Activated CD4-positive, alpha-beta T cell treated with anti-CD3 and anti-CD28 coated beads, Interleukin-2, amount 10 ng/mL, durations not matched to agents 24 days and 14 days (primary cell): ENCODE results near the gene TXNDC11. TPM values are rescaled to one million over a fixed set of nuclear protein-coding genes. Genes with fewer than 3 reads are reported as not detected.

Experiments used
- DNase-seq: peaks from one replicate; pipeline ENCODE4 v3.0.0; 2022
- H3K27ac Mint-ChIP-seq: one replicate; pipeline ENCODE4 v1.8.0; 2022; ENCODE audit warnings: mild to moderate bottlenecking, mixed read lengths
- H3K27me3 Mint-ChIP-seq: one replicate; pipeline ENCODE4 v1.8.0; 2022; ENCODE audit warnings: mixed read lengths
- H3K36me3 Mint-ChIP-seq: one replicate; pipeline ENCODE4 v1.8.0; 2022; ENCODE audit warnings: low read depth, mild to moderate bottlenecking, mixed read lengths
- H3K4me1 Mint-ChIP-seq: one replicate; pipeline ENCODE4 v1.8.0; 2021; ENCODE audit warnings: mixed read lengths
- H3K4me3 Mint-ChIP-seq: one replicate; pipeline ENCODE4 v1.8.0; 2022; ENCODE audit warnings: mild to moderate bottlenecking, moderate library complexity, mixed read lengths
- H3K9me3 Mint-ChIP-seq: one replicate; pipeline ENCODE4 v1.8.0; 2021; ENCODE audit warnings: mixed read lengths
- intact Hi-C: fragments of 100-400 bp; cut with micrococcal nuclease; formaldehyde crosslinking; loops from one replicate; pipeline ENCODE4 v1.15.1; 2023
- total RNA-seq: library from RNA; stranded (reverse); gene quantifications from 2 replicates; pipeline ENCODE4 v1.2.3, GENCODE V29; 2022

TXNDC11 gene
- total RNA-seq, 1 donor from 2014 or later, result 41.7 TPM

DNA sequence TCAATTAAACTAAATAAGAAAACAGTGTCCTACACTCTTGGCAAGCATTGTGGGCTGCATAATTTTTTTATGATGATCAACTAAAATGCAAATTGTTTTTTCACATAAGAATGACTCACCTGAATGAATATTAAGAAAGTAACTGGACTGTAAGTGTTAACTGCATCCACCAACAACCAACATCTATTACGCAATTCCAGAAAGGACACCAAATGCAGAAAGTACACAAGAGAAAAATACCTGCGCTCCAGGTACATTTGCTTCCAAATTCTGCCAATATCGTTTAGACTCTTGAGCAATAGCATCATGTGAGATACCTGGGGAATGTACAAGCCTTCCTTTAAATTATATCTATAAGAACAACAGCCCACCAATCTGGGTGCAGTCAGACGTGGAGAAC, 19.8 kb upstream of the TXNDC11 start:
- Mint-ChIP-seq H3K27ac (no peak overlapping the region), H3K36me3 (peaks cover 67% of the 10 kb centered on the region)
- no peak for DNase-seq

DNA sequence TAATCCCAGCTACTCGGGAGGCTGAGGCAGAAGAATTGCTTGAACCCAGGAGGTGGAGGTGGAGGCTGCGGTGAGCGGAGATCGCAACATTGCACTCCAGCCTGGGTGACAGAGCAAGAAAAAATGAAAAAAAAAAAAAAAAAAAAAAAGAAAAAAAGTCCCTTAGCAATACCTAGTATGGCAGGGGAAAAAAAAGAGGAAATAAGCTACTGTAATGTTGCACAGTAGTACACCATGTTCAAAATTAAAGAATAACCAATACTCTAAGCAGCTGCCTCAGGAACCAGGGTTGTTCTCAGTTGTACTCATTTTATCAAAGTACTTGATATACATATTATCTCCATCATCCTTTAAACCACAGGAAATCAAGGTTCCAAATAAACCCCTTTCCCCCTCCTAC, 17.3 kb upstream of the TXNDC11 start:
- H3K4me1 Mint-ChIP-seq, result no peaks in the 10 kb centered on the region
- peaks cover 69% of the 10 kb centered on the region for H3K36me3 Mint-ChIP-seq
- no peaks in the 10 kb centered on the region for H3K27me3 Mint-ChIP-seq
- H3K4me3 Mint-ChIP-seq, result no peak overlapping the region
- H3K27ac Mint-ChIP-seq, result no peak overlapping the region
- intact Hi-C loops, result no loop called here
- DNase-seq, result no peak
- no peaks in the 10 kb centered on the region for H3K9me3 Mint-ChIP-seq

More for the DNA sequence above, 19.8 kb upstream of the TXNDC11 start:
- intact Hi-C loops, result no loop called here
- no peaks in the 10 kb centered on the region for H3K4me1 Mint-ChIP-seq
- H3K27me3 Mint-ChIP-seq, result no peaks in the 10 kb centered on the region
- H3K9me3 Mint-ChIP-seq, result no peaks in the 10 kb centered on the region
- H3K4me3 Mint-ChIP-seq, result no peak overlapping the region

DNA sequence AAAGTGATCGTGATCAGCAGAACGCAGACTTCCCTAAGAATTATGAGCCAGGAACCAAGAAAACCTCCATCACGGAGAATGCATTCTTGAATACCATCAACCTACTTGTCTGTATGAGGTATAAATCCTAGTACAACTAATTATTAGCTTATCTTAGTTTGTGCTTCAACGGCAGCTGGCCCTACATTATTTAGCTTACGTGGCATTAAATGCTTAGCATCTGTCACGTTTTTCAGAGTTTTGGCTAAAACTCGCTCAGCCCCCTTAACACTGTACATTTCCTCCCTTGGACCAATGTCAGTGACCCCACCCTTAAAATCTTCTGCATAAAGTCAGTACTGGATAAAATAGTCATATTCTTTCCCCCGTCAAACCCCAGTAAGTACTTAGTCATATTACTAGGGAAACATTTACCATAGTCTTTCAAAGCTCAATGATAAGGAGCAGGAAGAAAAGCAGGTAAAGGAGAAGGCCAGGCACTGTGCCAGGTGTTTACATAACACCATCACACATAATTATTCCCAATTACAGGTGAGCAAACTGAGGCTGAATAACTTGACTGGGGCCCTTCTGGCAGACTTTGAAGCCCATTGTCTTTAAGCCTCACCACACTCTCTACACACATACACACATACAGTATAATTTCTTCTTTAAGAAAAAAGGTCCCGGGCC, 16.6 kb upstream of the TXNDC11 start:
- Mint-ChIP-seq H3K4me3 (no peak overlapping the region), H3K9me3 (no peaks in the 10 kb centered on the region), H3K27me3 (no peaks in the 10 kb centered on the region), H3K36me3 (peaks cover 66% of the 10 kb centered on the region), H3K27ac (no peak overlapping the region), H3K4me1 (no peaks in the 10 kb centered on the region)
- intact Hi-C loops, result no loop called here
- no peak for DNase-seq

DNA sequence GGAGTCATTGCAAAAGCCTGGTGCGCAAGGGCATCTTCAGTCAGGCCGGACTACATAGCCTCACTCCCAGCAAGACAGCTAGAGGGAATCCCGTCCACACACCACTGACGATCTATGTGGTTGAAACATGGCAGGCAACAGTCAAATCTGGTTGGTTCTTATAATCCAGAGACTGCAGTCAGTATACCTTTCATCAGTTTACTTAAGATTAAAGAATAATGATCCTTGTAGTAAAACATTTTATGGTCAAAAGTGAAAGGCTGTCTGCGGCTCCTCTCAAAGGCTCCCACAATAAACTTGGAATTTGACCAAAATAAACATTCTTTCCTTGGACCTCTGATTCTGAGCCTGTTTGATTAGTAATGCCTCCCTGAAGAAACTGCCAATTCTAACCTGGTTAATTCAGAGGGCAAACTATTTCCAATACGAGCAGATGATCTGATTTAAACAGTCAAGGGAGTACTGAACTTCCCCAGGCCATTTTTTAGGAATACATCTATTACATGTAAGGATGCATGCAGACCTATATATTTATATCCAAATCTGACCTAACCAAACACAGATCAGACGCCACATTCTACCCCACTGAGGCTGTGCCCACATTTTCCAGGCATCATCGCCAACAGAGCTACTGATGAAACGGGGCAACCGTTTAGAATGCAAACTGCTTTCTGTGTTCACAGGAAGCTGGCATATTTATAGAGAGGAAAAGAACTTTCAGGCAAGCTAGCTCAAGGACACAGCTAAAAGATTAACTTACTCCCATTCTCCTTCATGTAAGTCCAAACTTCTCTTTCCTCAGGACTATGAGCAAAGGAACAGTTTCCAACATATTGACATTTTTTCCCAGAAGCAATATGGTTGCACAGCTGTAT, 15.3 kb upstream of the TXNDC11 start:
- Mint-ChIP-seq H3K4me3 (no peak overlapping the region), H3K27me3 (no peaks in the 10 kb centered on the region), H3K27ac (no peak overlapping the region), H3K36me3 (peaks cover 69% of the 10 kb centered on the region), H3K4me1 (no peaks in the 10 kb centered on the region), H3K9me3 (no peaks in the 10 kb centered on the region)
- no peak for DNase-seq
- intact Hi-C loops, result no loop called here

DNA sequence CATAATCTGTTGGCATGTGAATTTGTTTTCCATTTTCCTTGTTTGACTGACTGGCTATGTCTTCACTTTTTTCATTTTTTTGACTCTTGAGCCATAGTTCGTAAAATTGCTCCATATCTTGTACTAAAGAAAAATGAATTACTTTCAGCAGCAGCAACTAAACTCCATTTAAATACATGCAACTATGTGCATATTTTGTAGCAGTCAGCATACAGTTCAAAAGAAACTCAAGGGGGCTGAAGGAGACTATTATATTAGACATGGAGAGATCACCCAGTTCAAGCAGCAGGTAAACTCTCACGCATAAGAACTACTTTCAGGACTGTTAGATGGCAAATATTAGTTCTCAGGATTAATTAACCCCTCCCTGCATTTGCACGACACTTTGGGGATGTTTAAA, 13.6 kb upstream of the TXNDC11 start:
- Mint-ChIP-seq H3K9me3 (no peaks in the 10 kb centered on the region), H3K4me1 (no peaks in the 10 kb centered on the region), H3K27me3 (no peaks in the 10 kb centered on the region), H3K4me3 (no peak overlapping the region), H3K36me3 (peaks cover 66% of the 10 kb centered on the region), H3K27ac (no peak overlapping the region)
- no peak for DNase-seq
- intact Hi-C loops, result no loop called here

DNA sequence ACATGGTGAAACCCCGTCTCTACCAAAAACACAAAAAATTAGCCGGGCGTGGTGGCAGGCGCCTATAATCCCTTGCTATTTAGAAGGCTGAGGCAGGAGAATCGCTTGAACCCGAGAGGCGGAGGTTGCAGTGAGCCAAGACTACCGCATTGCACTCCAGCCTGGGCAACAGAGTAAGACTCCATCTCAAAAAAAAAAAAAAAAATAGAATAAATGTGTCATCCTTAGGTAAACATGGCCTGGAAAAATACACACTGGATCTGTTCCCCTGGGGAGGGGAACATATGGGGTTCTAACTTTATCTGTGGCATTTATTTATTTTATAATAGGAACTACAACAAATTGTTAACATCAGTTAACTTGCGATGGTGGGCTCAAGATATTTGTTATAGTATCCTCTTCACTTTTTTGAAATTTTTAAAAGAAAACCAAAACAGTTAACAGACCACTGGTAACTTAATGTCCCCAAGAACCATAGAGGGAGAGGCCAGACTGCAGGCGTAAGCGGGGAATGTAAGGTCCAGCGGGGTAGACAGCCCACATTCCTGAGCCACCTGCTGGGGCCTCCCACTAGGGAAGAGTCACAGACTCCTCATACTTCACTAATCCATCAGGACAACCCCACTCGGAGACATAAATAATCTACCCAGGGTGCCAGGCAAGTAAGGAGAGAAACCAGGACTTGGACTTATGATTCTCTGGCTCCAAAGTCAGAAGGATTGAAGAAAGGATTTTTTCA, 12.5 kb upstream of the TXNDC11 start:
- no peaks in the 10 kb centered on the region for H3K9me3 Mint-ChIP-seq
- intact Hi-C loops, result no loop called here
- H3K27me3 Mint-ChIP-seq, result no peaks in the 10 kb centered on the region
- no peaks in the 10 kb centered on the region for H3K4me1 Mint-ChIP-seq
- no peak overlapping the region for H3K4me3 Mint-ChIP-seq
- no peak overlapping the region for H3K27ac Mint-ChIP-seq
- H3K36me3 Mint-ChIP-seq, result peaks cover 63% of the 10 kb centered on the region
- no peak for DNase-seq

DNA sequence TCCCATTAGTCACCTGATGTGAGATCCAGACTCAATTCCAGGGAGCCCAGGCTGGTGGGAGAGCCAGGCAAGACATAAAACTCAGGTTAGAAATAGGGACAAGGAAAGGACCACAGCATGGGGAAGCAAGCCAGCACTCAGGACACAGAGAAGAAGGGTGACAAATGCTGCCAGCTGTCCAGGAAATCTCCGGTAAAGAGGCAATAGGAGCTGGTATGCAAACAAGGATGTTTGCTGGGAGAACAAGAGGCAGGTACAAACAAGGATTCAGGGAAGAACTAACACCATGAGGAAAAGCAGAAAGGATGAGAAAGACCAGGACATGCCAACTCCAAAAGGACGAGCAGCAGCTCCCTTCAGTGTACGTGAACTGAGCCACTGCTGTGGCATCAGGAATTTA, 10.2 kb upstream of the TXNDC11 start:
- H3K9me3 Mint-ChIP-seq, result no peaks in the 10 kb centered on the region
- intact Hi-C loops, result no loop called here
- H3K36me3 Mint-ChIP-seq, result peaks cover 60% of the 10 kb centered on the region
- no peak overlapping the region for H3K4me3 Mint-ChIP-seq
- no peak overlapping the region for H3K27ac Mint-ChIP-seq
- H3K27me3 Mint-ChIP-seq, result no peaks in the 10 kb centered on the region
- DNase-seq, result no peak
- H3K4me1 Mint-ChIP-seq, result peaks cover 3% of the 10 kb centered on the region

DNA sequence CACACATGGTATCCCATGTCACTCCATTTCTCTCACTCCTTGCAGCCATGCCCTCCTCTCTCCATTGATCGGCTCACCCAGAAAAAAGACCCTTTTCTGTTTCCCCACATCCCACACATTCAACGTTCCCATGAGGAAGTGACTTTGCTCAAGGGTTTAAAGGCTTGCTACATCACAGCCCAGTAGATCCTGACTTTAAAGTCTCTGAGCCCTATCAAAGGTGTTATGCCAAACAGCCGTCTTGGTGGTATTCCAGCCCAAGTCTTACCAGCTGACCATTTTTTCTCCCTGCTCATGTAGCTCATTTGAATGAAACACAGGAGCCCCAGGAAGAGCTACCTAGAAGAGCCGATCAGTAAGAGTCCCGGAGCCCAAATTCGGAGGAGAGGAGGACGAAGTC, 7.4 kb upstream of the TXNDC11 start:
- H3K4me3 Mint-ChIP-seq, result no peak overlapping the region

DNA sequence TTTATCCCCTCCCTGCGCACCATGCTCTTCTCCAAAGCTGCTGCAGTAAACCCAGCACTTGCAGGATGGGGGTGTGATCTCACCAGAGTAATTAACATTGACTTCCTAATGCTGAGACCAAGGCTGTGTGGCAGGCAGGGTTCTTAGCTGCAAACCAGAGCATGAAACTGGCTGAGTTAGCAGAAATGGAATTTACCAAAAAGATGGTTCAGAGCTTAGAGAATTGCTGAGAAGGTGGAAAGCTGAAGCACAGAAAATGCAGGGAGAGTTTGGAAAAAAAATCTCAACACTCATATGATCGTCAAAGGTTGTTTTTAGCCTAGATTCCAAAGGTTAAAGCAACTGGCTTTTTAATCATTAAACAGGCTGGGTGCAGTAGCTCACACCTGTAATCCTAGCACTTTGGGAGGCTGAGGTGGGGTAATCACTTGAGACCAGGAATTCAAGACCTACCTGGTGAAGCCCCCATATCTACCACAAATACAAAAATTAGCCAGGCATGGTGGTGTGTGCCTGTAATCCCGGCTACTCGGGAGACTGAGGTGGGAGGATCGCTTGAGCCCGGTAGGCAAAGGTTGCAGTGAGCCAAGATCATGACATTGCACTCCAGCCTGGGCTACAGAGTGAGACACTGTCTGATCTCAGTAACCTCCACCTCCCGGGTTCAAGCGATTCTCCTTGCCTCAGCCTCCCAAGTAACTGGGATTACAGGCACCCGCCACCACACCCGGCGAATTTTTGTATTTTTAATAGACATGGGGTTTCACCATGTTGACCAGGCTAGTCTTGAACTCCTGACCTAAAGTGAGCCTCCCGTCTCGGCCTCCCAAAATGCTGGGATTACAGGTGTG, 6.0 kb upstream of the TXNDC11 start:
- Mint-ChIP-seq H3K36me3 (peaks cover 45% of the 10 kb centered on the region), H3K27me3 (no peaks in the 10 kb centered on the region), H3K27ac (peak overlapping the region; percentile 14), H3K4me1 (peaks cover 8% of the 10 kb centered on the region), H3K9me3 (no peaks in the 10 kb centered on the region), H3K4me3 (no peak overlapping the region)
- no peak for DNase-seq
- intact Hi-C loops, result no loop called here

More for the DNA sequence above, 7.4 kb upstream of the TXNDC11 start:
- intact Hi-C loops, result no loop called here
- peaks cover 3% of the 10 kb centered on the region for H3K4me1 Mint-ChIP-seq
- no peaks in the 10 kb centered on the region for H3K27me3 Mint-ChIP-seq
- DNase-seq, result no peak
- H3K9me3 Mint-ChIP-seq, result no peaks in the 10 kb centered on the region
- H3K36me3 Mint-ChIP-seq, result peaks cover 50% of the 10 kb centered on the region
- peak overlapping the region; percentile 30 for H3K27ac Mint-ChIP-seq

DNA sequence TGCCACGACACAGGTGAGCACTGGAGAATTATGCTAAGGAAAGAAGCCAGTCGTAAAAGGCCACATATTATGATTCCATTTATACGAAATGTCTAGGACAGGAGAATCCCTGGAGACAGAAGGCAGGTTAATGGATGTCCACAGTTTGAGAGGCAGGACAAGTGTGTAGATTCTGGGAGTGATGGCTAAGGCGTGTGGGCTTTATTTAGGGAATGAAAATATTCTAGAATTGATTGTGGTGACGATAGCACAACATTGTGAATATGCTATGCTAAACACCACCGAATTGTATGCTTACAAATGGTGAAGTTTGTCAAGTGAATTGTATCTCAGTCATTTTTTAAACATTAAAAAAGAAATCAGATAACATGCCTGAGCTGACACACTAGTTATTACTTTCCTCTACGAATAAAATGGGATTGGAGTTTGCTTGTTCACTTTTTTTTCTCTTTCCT, 5.3 kb upstream of the TXNDC11 start:
- DNase-seq, result no peak
- Mint-ChIP-seq H3K36me3 (peaks cover 43% of the 10 kb centered on the region), H3K27me3 (no peaks in the 10 kb centered on the region), H3K4me1 (peaks cover 12% of the 10 kb centered on the region), H3K27ac (peak overlapping the region; percentile 14), H3K9me3 (no peaks in the 10 kb centered on the region), H3K4me3 (no peak overlapping the region)
- intact Hi-C loops, result no loop called here

DNA sequence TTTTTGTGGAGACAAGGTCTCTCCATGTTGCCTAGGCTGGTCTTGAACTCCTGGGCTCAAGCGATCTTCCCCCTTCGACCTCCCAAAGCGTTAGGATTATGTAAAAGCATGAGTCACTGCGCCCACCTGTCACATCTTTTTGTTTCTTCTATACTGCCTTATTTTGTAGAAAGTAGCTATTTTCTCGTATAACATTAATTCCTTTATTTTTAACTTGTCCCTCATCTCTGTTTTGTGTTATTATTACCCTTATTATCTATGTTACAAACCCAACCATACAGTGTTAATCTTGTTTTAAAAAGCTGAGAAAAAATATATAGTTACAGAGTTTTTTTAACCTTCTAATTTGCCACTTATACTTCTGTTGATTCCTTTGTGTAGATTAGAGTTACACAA, 1.4 kb upstream of the TXNDC11 start:
- Mint-ChIP-seq H3K4me3 (peak overlapping the region; percentile 98), H3K27me3 (no peaks in the 10 kb centered on the region), H3K36me3 (peaks cover 25% of the 10 kb centered on the region), H3K27ac (peak overlapping the region; percentile 94), H3K4me1 (peaks cover 38% of the 10 kb centered on the region), H3K9me3 (no peaks in the 10 kb centered on the region)
- intact Hi-C loops, result loop anchor here (5.0 kb wide), 2 partner anchors 162 to 802 kb away; partner anchors contain the start of genes CLEC16A and DEXI
- no peak for DNase-seq

DNA sequence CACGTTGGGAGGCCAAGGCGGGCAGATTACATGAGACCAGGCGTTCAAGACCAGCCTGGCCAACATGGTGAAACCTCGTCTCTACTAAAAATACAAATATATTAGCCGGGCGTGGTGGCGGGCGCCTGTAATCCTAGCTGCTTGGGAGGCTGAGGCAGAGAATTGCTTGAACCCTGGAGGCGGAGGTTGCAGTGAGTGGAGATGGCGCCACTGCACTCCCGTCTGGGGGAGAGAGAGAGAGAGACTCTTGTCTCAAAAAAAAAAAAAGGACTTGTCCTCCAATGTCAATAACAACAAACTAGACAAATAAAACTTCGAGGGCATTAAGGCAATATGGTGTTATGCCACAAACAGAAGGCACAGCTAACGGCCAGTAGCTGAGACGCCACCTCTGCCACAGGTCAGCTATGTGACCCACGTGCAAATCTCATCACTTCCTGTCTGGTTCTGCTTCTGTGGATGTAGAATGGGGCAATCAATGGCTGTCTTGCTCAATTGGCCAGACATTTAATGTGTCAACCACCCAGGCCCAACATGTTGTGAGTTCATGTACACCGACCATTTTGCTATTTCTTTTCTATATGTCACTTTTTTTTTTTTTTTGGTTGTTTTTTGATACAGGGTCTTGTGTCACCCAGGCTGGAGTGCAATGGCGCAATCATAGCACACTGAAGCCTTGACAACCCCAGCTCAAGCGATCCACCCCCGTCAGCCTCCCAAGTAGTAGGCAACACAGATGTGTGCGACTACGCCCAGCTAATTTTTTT, 834 bp upstream of the TXNDC11 start:
- Mint-ChIP-seq H3K36me3 (peaks cover 26% of the 10 kb centered on the region), H3K27ac (peak overlapping the region; percentile 94), H3K4me1 (peaks cover 44% of the 10 kb centered on the region), H3K4me3 (peak overlapping the region; percentile 98), H3K27me3 (no peaks in the 10 kb centered on the region), H3K9me3 (no peaks in the 10 kb centered on the region)
- intact Hi-C loops, result loop anchor here (2.0 to 5.0 kb wide), 4 partner anchors 73 to 801 kb away; partner anchors contain the start of genes CLEC16A and DEXI
- DNase-seq, result peak; percentile 77
